GM12872 (cell line): ENCODE measurements around the gene HTRA1.

Source experiments
- TF ChIP-seq, protein P1 (sequence below): IDR thresholded peaks from 3 replicates; pipeline ENCODE4 v1.5.1; 2011; ENCODE audit warnings: low read depth, mild to moderate bottlenecking, low read length, moderate library complexity; ENCODE audit not compliant: insufficient read depth

The HTRA1 gene

DNA sequence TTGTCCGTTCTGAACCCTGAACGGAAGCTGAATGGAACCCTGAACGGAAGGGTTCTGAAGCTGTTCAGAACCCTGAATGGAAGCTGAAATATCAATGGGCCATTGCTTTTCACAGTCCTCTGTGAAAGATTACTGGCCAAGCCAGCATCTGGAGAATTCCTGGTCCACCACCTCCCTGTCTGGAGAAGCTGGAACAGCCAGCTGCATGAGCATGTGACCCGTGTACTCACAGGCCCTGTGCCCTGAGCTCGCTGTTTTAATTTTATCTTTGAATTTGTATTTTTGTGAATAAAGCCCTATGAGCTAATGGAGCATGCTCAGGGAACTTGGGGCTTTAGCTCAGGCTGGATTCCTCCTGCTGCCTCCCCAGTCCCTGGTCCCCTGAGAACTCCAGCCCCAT lies 37.2 kb downstream of the HTRA1 start:
- TF ChIP-seq, protein P1, sequence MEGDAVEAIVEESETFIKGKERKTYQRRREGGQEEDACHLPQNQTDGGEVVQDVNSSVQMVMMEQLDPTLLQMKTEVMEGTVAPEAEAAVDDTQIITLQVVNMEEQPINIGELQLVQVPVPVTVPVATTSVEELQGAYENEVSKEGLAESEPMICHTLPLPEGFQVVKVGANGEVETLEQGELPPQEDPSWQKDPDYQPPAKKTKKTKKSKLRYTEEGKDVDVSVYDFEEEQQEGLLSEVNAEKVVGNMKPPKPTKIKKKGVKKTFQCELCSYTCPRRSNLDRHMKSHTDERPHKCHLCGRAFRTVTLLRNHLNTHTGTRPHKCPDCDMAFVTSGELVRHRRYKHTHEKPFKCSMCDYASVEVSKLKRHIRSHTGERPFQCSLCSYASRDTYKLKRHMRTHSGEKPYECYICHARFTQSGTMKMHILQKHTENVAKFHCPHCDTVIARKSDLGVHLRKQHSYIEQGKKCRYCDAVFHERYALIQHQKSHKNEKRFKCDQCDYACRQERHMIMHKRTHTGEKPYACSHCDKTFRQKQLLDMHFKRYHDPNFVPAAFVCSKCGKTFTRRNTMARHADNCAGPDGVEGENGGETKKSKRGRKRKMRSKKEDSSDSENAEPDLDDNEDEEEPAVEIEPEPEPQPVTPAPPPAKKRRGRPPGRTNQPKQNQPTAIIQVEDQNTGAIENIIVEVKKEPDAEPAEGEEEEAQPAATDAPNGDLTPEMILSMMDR: no peak

DNA sequence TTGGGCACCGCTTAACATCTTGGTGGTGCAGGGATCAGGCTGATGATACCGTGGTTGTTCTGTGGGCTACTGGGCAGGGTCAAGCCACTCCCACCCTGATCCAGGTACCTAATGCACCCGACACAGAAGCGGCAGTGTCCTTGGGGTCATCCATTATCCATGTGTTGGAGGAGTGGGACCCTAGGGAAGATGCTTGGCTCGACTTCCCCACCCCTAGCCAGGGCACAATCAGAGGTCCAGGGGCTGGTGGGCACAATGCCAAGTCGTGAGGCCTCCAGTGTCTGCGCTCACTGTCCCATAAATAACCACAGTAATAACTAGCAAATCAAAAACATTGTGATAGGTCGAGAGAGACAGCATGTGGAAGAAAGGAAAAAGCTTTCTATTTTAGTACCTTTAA lies 37.7 kb downstream of the HTRA1 start:
- TF ChIP-seq, protein P1: no peak

DNA sequence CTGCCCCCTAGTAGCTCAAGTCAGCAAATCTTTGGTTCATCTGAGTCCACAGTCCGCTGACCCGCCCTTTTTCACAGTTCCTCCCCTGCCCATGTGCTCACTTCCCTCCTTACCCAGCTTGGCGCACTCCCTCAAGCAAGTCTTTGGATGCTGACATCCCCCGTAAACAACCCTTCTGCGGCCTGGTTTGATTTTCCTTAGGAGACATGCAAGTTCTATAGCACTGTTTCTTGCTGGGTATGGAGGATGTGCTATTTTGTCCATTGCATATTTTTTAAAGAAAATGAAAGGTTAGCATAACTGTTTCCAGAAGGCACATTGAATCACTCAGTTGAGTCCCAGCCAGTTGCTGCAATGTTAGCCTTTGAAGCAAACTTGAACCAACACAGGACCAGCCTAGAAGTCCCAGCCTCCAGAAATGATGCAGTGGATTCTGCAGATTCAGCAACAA lies 38.2 kb downstream of the HTRA1 start:
- TF ChIP-seq, protein P1: no peak

DNA sequence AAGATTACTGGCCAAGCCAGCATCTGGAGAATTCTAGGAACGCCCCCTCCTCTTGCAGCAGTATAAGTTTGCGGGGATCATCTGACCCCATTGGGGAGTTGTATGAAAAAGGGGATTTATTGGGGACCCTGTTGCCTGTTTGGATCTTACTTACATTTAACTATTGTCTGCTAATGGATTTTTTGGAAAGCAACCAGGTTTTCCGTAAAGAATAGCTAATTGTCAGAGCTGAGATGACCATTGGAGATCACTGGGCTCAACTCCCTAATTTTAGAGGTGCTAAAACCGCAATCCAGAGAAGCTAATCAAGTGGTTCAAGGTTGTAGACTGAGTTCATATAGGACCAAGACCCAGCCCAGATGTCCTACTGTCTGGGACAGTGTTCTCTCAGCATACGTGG lies 38.8 kb downstream of the HTRA1 start:
- TF ChIP-seq, protein P1: no peak

DNA sequence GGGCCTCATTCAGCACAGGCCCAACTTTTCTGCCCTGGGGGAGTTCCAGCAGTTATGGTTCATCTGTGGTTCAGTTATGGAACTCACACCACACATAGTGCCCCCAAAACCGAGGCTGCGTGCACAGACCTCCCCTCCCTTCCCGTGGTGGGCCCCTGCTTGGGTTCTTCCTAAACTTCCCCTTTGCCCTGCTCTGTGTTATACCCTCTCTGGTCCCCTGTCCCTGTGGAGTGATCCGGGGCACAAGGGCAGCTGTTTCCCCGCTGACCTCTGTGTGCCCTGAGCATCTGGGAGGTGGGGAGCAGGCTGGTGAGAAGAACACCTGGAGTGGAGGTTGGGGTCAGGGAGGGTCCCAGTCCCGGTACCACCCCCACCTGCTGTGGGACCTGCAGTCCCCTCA lies 39.4 kb downstream of the HTRA1 start:
- TF ChIP-seq, protein P1: no peak

DNA sequence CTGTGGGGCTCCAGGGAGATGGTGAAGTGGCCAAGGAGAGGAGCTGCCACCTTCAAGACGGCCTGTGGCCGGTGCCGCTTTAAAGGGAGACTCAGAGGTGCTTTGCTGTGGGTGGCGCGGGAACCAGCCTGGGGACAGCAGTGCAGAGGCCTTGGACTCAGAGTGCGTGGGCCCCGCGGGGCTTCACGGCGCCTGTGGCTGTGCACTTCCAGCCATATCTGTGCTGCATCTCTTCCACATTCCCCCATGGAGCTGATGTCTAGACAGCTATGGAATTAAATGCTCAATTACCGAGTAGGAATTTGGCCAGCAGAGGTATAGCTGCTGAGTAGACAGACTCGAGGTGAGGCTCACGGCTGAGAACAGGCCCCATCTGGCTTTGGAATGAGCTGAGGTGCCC lies 41.7 kb downstream of the HTRA1 start:
- TF ChIP-seq, protein P1: no peak

DNA sequence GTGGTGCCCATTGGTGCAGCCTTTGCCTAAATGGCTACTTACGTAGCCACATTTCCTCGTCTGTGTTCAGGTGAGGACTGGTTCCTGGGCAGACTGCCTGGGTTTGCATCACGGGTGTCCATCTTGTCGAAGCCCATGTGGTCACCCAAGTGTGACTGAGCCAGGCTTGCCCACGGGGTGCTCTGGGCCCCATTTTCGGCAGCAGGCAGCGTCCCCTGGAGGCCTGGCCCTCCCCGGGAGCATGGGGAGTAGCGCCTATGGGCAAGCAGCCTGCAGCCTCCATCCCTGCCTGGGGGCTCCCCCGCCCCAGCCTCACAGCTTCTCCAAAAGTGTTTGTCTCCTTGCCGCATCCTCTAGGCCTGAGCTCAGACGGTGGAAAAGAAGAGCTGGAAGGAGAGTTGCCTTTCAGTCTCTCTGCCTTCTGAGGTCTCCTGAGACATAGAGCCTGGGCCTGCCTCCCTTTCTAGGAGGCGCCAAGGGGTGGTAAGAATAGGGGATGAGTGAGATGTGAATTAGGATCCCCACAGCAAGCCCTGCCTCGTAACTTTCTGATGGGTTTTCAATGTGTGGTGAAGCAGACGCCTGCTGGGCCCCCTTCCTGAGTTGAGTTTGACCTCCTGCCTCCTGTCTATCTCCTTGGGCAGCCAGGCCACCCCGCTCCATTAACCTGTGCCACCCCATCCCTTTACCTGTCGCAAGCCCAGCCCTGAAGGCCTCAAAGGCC lies 42.7 kb downstream of the HTRA1 start:
- TF ChIP-seq, protein P1: no peak

DNA sequence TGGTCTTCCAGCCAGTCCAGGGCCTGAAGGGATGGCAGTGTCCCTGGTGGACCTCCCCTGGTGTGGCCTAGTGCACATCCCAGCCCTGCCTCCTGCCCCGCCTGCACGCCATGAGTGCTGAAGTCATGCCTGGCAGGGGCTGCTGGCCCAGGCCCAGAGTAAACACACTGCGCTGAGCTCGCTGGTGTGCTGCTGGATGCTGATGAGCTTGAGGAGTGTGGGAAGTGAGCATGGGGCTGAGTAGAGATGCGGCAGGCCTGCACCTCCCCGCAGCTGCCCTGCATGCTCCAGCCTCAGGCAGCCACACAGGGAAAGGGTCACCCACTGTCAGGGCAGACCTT lies 43.2 kb downstream of the HTRA1 start:
- TF ChIP-seq, protein P1: no peak
